HEK293 (cell line): ENCODE results near the gene RNF10.

Experiments
- CTCF ChIA-PET: fragments of 350-600 bp; formaldehyde crosslinking; extraction: SDS; loops from one replicate; lab custom pipeline; 2021; ENCODE audit warnings: antibody characterized with exemption; lab: Yijun Ruan, JAX
- POLR2A ChIA-PET: fragments of 300-600 bp; formaldehyde crosslinking; extraction: SDS; loops from one replicate; lab custom pipeline; 2020; ENCODE audit warnings: antibody characterized with exemption, inconsistent platforms; lab: Yijun Ruan, JAX
- H3K27ac ChIP-seq: fragments of 200-500 bp; sonication (Bioruptor generic); 2 replicates; pipeline ENCODE4 v1.5.1; 2014; ENCODE audit warnings: low read depth, low read length, control low read depth, inconsistent platforms; ENCODE audit errors: extremely low read depth
- H3K36me3 ChIP-seq, 2 experiments: fragments of 200-500 bp in 1 of 2; sonication (Bioruptor generic) in 1 of 2; 1 replicate in 1 of 2; 2 replicates in 1 of 2; pipeline ENCODE4 v1.5.1; 2014 to 2017; ENCODE audit warnings: inconsistent platforms in 2 of 2, low read length in 2 of 2; ENCODE audit not compliant: control insufficient read depth in 2 of 2, insufficient read depth in 1 of 2
- H3K4me1 ChIP-seq: fragments of 200-500 bp; sonication (Bioruptor generic); 2 replicates; pipeline ENCODE4 v1.5.1; 2014; ENCODE audit warnings: mild to moderate bottlenecking, low read length, inconsistent platforms; ENCODE audit not compliant: control insufficient read depth, insufficient read depth
- H3K4me3 ChIP-seq: 2 replicates; pipeline ENCODE4 v1.5.1; 2011; ENCODE audit warnings: low read depth, mild to moderate bottlenecking, control low read depth, low read length, moderate library complexity
- H3K9me3 ChIP-seq: fragments of 200-500 bp; sonication (Bioruptor generic); 2 replicates; pipeline ENCODE4 v1.5.1; 2014; ENCODE audit warnings: low read depth, low read length, inconsistent platforms; ENCODE audit not compliant: control insufficient read depth, insufficient read depth
- ATF2 ChIP-seq: fragments of 450-650 bp; formaldehyde crosslinking; IDR thresholded peaks from 2 replicates; pipeline ENCODE4 v1.5.1; 2016; ENCODE audit warnings: missing biosample characterization, missing genetic modification characterization, low read depth
- CTCF ChIP-seq: fragments of 450-650 bp; formaldehyde crosslinking; IDR thresholded peaks from 2 replicates; pipeline ENCODE4 v1.5.1; 2016; ENCODE audit warnings: missing biosample characterization, missing genetic modification characterization
- KLF17 ChIP-seq: fragments of 450-650 bp; formaldehyde crosslinking; IDR thresholded peaks from 2 replicates; pipeline ENCODE4 v1.5.1; 2016; ENCODE audit warnings: missing biosample characterization, missing genetic modification characterization
- PATZ1 ChIP-seq: fragments of 450-650 bp; formaldehyde crosslinking; IDR thresholded peaks from 2 replicates; pipeline ENCODE4 v1.5.1; 2016; ENCODE audit warnings: missing biosample characterization, missing genetic modification characterization
- PRDM1 ChIP-seq: fragments of 450-650 bp; formaldehyde crosslinking; IDR thresholded peaks from 2 replicates; pipeline ENCODE4; 2016; ENCODE audit warnings: missing biosample characterization, missing genetic modification characterization
- SP7 ChIP-seq: fragments of 450-650 bp; formaldehyde crosslinking; IDR thresholded peaks from 2 replicates; pipeline ENCODE4 v1.5.1; 2016; ENCODE audit warnings: missing biosample characterization, missing genetic modification characterization
- ZBTB10 ChIP-seq: fragments of 450-650 bp; formaldehyde crosslinking; IDR thresholded peaks from 2 replicates; pipeline ENCODE4 v1.5.1; 2016; ENCODE audit warnings: missing biosample characterization, missing genetic modification characterization
- ZBTB17 ChIP-seq: fragments of 450-650 bp; formaldehyde crosslinking; IDR thresholded peaks from 2 replicates; pipeline ENCODE4 v1.5.1; 2016; ENCODE audit warnings: missing biosample characterization, missing genetic modification characterization
- ZBTB49 ChIP-seq: fragments of 450-650 bp; formaldehyde crosslinking; IDR thresholded peaks from 2 replicates; pipeline ENCODE4 v1.5.1; 2016; ENCODE audit warnings: missing biosample characterization, missing genetic modification characterization, low read depth
- ZNF157 ChIP-seq: fragments of 450-650 bp; formaldehyde crosslinking; IDR thresholded peaks from 2 replicates; pipeline ENCODE4 v1.5.1; 2016; ENCODE audit warnings: missing biosample characterization, missing genetic modification characterization
- ZNF335 ChIP-seq: fragments of 450-650 bp; formaldehyde crosslinking; conservative IDR thresholded peaks from 2 replicates; pipeline ENCODE4 v1.5.1; 2016; ENCODE audit warnings: missing biosample characterization, missing genetic modification characterization
- ZNF521 ChIP-seq: fragments of 450-650 bp; formaldehyde crosslinking; IDR thresholded peaks from 2 replicates; pipeline ENCODE4 v1.5.1; 2017; ENCODE audit warnings: missing biosample characterization, mild to moderate bottlenecking, missing genetic modification characterization
- ZNF610 ChIP-seq: fragments of 450-650 bp; formaldehyde crosslinking; IDR thresholded peaks from 2 replicates; pipeline ENCODE4 v1.5.1; 2016; ENCODE audit warnings: missing biosample characterization, missing genetic modification characterization, borderline replicate concordance
- ZNF629 ChIP-seq: fragments of 450-650 bp; formaldehyde crosslinking; IDR thresholded peaks from 2 replicates; pipeline ENCODE4 v1.5.1; 2017; ENCODE audit warnings: missing biosample characterization, missing genetic modification characterization
- ZXDB ChIP-seq: fragments of 450-650 bp; formaldehyde crosslinking; IDR thresholded peaks from 2 replicates; pipeline ENCODE4 v1.5.1; 2016; ENCODE audit warnings: missing biosample characterization, missing genetic modification characterization

Gene RNF10

GRCh38 chr12:120580787-120581723 lies 46.9 kb downstream of the RNF10 start, which contains the start of gene POP5 (continued):
- TF ChIP-seq PATZ1 = peak; percentile 56
- TF ChIP-seq SP7 (tag by site-specific recombination) = peak; percentile 78; the same call in 1 of the 2 replicates
- TF ChIP-seq ZNF629 (tag by site-specific recombination) = peak; percentile 60; the same call in 1 of the 2 replicates

GRCh38 chr12:120581998-120582397 lies 47.8 kb downstream of the RNF10 start:
- POLR2A ChIA-PET = interaction anchor here (0.5 to 2.4 kb wide), 14 partner anchors 7 to 737 kb away, joined by 3 to 21 read pairs (median 5); partner anchors contain the start of genes ACADS, COQ5, DYNLL1 and RPLP0
- no peak overlapping the region for H3K27ac ChIP-seq
- no peak overlapping the region; the same call in 1 of the 2 replicates for H3K4me3 ChIP-seq

GRCh38 chr12:120583478-120584030 lies 49.4 kb downstream of the RNF10 start:
- ChIA-PET POLR2A (no interaction called here), CTCF (interaction anchor here (0.6 to 6.3 kb wide), 28 partner anchors 8 to 574 kb away, joined by 3 to 77 read pairs (median 4); partner anchors contain the start of gene COQ5)
- Histone ChIP-seq H3K4me3 (no peak overlapping the region), H3K9me3 (no peaks in the 10 kb centered on the region), H3K27ac (no peak overlapping the region), H3K4me1 (no peaks in the 10 kb centered on the region), H3K36me3 (peaks cover 2 to 16% of the 10 kb centered on the region in 2 experiments; a peak in 2 of 3 replicates)
- TF ChIP-seq KLF17 (tag by site-specific recombination) = peak; percentile 21; the same call in 1 of the 2 replicates
- TF ChIP-seq ZBTB49 = 0 out of 2 replicates have a peak, but pooled peaks have one; percentile 23
- no peak for TF ChIP-seq ZXDB
- TF ChIP-seq PRDM1 = peak; percentile 82
- TF ChIP-seq ZNF610 (tag by site-specific recombination) = no peak
- no peak; the same call in 1 of the 2 replicates for TF ChIP-seq ZBTB17 (tag by site-specific recombination)
- TF ChIP-seq ZBTB10 (tag by site-specific recombination) = peak; percentile 68
- peak; percentile 77 for TF ChIP-seq CTCF (tag by site-specific recombination)

More at GRCh38 chr12:120581998-120582397, 47.8 kb downstream of the RNF10 start:
- no peaks in the 10 kb centered on the region for H3K4me1 ChIP-seq
- no peaks in the 10 kb centered on the region for H3K9me3 ChIP-seq
- TF ChIP-seq ZNF521 (tag by site-specific recombination) = no peak
- no peak for TF ChIP-seq ZNF157 (tag by site-specific recombination)
- TF ChIP-seq ZNF335 = 0 out of 2 replicates have a peak, but pooled peaks have one; percentile 20
- peak; percentile 86 for TF ChIP-seq ATF2 (tag by site-specific recombination)
- 0 out of 2 replicates have a peak, but pooled peaks have one; percentile 12 for TF ChIP-seq PRDM1
- CTCF ChIA-PET = interaction anchor here (0.6 to 6.3 kb wide), 14 partner anchors 59 to 551 kb away, joined by 3 to 77 read pairs (median 4); partner anchors contain the start of genes CABP1, P2RX7 and UNC119B
- H3K36me3 ChIP-seq = peaks cover 7 to 32% of the 10 kb centered on the region in 2 experiments; a peak in 2 of 3 replicates
